SKM-1 (cell line): ENCODE data around the gene MISP.

ENCODE experiments used
- DNase-seq: peaks from one replicate; lab custom pipeline; 2025; ENCODE audit not compliant: unreplicated experiment; lab: John Stamatoyannopoulos, UW

Gene MISP

GRCh38 chr19:795691-796581 lies 45.0 kb downstream of the MISP start:
- no peak for DNase-seq

GRCh38 chr19:796692-797527 lies 46.0 kb downstream of the MISP start, which contains the start of gene PTBP1:
Gene PTBP1 (plus strand): TSS chr19:797452. CDS start chr19:797498, 46 bp downstream.
- DNase-seq: peak; percentile 97

- DNase-seq: peak; percentile 71
Measured at GRCh38 chr19:797528-798414, 46.9 kb downstream of the MISP start.

GRCh38 chr19:798415-799075 lies 47.6 kb downstream of the MISP start:
- no peak for DNase-seq

GRCh38 chr19:799076-799881 lies 48.4 kb downstream of the MISP start:
- no peak for DNase-seq

GRCh38 chr19:800360-801029 lies 49.6 kb downstream of the MISP start:
- no peak for DNase-seq

GRCh38 chr19:801030-801860 lies 50.3 kb downstream of the MISP start:
- DNase-seq: no peak

GRCh38 chr19:801861-802497 lies 51.1 kb downstream of the MISP start:
- no peak for DNase-seq

- no peak for DNase-seq
Measured at GRCh38 chr19:802498-803098, 51.7 kb downstream of the MISP start.

- DNase-seq: no peak
Measured at GRCh38 chr19:803099-803561, 52.2 kb downstream of the MISP start.

GRCh38 chr19:803686-804418 lies 52.9 kb downstream of the MISP start:
- no peak for DNase-seq

- no peak for DNase-seq
Measured at GRCh38 chr19:804419-805165, 53.7 kb downstream of the MISP start.

- DNase-seq: no peak
Measured at GRCh38 chr19:805166-805551, 54.2 kb downstream of the MISP start.

- DNase-seq: no peak
Measured at GRCh38 chr19:805600-806550, 55.0 kb downstream of the MISP start.
